PC-9 (cell line): Measurements from ENCODE around the gene MAGI1.

Experiments
- CTCF ChIP-seq: fragments of 200-600 bp; sonication (generic); conservative IDR thresholded peaks from 2 replicates; pipeline ENCODE4 v1.6.1; 2017; ENCODE audit warnings: mixed run types, antibody characterized with exemption, mild to moderate bottlenecking, moderate library complexity
- EZH2 ChIP-seq: fragments of 200-600 bp; sonication (generic); IDR thresholded peaks from 2 replicates; pipeline ENCODE4 v1.8.0; 2017; ENCODE audit warnings: antibody characterized with exemption, low read depth

GRCh38 chr3:65576228-65576627 lies 462.5 kb downstream of the MAGI1 start:
- TF ChIP-seq CTCF (no peak), EZH2 (no peak)
